ENCODE results near the gene RNF13.

DNA sequence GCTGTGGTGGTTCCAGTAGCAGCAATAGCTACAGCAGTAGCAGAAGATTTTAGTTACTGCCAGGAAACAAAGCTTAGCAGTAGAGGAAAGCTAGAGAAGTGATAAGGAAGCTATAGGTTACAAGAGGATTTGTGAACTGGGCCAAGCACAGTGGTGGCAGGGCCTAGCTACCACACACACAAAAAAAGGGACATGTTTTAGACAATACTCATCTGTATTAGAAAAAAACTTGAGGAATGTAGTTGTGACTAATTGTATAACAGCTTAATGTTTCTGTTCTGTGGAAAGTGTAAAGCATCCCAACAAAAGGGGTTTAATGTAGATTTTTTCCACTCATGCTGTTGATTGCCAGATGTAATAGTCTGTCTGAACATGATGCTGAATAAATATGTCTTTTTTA, 187.6 kb downstream of the RNF13 start:
- TF ChIP-seq, protein P1, sequence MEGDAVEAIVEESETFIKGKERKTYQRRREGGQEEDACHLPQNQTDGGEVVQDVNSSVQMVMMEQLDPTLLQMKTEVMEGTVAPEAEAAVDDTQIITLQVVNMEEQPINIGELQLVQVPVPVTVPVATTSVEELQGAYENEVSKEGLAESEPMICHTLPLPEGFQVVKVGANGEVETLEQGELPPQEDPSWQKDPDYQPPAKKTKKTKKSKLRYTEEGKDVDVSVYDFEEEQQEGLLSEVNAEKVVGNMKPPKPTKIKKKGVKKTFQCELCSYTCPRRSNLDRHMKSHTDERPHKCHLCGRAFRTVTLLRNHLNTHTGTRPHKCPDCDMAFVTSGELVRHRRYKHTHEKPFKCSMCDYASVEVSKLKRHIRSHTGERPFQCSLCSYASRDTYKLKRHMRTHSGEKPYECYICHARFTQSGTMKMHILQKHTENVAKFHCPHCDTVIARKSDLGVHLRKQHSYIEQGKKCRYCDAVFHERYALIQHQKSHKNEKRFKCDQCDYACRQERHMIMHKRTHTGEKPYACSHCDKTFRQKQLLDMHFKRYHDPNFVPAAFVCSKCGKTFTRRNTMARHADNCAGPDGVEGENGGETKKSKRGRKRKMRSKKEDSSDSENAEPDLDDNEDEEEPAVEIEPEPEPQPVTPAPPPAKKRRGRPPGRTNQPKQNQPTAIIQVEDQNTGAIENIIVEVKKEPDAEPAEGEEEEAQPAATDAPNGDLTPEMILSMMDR (conservative IDR thresholded peaks at IDR 0.05 in 1 of 2, IDR thresholded peaks at IDR 0.05 in 1 of 2; ENCODE audit: extremely low read depth in 1 of 2, insufficient read depth in 1 of 2, low read depth in 1 of 2, low read length in 2 of 2), result no peak
- TF ChIP-seq EZH2 (IDR thresholded peaks at IDR 0.05; ENCODE audit: borderline replicate concordance, low read length), result no peak

Data from mammary epithelial cell (primary cell).